SH-SY5Y (cell line): ENCODE data around the gene GSN.

Experiments used
- GATA2 ChIP-seq: IDR thresholded peaks from 2 replicates; pipeline ENCODE4 v1.6.1; 2011; ENCODE audit warnings: mild to moderate bottlenecking, low read depth, low read length
- GATA3 ChIP-seq: IDR thresholded peaks from 2 replicates; pipeline ENCODE4 v1.6.1; 2011; ENCODE audit warnings: low read depth, mild to moderate bottlenecking, low read length, moderate library complexity

DNA sequence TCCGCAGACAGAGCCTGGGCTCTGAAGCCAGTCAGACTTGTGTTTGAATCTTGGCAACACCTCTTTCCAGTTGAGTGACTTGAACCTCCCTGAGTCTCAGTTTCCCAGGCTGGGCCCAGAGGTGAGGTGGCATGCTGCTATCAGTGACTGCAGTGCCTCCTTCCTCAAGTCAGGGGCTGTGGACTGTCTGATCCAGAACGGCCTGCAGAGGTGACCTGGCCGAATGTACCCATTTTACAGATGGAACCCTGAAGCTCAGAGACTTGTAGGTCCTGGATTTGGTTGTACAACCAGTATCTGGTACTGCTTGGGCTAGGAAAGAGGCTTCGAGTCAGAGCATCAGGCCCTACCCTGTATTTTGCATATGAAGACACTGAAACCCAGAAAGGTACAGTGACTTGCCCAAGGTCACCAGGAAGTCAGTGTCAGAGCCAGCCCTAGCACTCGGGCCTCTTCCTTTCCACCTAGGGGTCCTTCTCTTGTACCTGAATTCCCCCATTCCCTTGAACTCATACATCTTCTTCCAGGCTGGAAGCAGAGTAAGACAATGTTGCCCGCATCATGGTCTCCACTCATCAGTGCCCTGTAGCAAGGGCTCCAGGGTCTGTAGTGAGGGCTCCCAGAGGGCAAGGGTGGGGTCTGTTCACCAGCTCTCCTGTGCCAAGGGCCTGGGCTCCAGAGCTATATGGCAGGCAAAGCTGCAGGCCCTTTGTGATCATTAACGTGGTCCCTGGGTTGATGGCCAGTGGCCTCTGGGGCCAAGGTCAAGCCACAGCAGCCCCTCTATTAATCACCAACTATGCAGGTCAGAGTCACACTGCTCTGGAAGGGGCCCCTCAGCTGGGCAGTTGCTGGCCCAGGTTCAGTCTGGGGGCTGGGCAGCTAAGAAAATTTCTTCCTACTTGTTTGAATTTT is 28.5 kb downstream of the GSN start:
- TF ChIP-seq GATA2: no peak
- no peak for TF ChIP-seq GATA3
